Measurements from ENCODE around the gene C19orf33.

GRCh38 chr19:38308006-38308766, 4.1 kb downstream of the C19orf33 start:
- TF ChIP-seq POLR2AphosphoS5 (IDR thresholded peaks at IDR 0.05; ENCODE audit: low read depth, low read length) (no peak), FOXP2 (optimal IDR thresholded peaks at IDR 0.05; ENCODE audit: borderline replicate concordance, extremely low read depth, extremely low read length, insufficient read depth) (no peak)
- TF ChIP-seq, protein P1, sequence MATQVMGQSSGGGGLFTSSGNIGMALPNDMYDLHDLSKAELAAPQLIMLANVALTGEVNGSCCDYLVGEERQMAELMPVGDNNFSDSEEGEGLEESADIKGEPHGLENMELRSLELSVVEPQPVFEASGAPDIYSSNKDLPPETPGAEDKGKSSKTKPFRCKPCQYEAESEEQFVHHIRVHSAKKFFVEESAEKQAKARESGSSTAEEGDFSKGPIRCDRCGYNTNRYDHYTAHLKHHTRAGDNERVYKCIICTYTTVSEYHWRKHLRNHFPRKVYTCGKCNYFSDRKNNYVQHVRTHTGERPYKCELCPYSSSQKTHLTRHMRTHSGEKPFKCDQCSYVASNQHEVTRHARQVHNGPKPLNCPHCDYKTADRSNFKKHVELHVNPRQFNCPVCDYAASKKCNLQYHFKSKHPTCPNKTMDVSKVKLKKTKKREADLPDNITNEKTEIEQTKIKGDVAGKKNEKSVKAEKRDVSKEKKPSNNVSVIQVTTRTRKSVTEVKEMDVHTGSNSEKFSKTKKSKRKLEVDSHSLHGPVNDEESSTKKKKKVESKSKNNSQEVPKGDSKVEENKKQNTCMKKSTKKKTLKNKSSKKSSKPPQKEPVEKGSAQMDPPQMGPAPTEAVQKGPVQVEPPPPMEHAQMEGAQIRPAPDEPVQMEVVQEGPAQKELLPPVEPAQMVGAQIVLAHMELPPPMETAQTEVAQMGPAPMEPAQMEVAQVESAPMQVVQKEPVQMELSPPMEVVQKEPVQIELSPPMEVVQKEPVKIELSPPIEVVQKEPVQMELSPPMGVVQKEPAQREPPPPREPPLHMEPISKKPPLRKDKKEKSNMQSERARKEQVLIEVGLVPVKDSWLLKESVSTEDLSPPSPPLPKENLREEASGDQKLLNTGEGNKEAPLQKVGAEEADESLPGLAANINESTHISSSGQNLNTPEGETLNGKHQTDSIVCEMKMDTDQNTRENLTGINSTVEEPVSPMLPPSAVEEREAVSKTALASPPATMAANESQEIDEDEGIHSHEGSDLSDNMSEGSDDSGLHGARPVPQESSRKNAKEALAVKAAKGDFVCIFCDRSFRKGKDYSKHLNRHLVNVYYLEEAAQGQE (IDR thresholded peaks at IDR 0.05; ENCODE audit: insufficient read depth in 1 of 2, low read depth in 2 of 2, low read length in 2 of 2) = no peak
